GM12892 (cell line): ENCODE results near the gene NT5DC4.
A peak's percentile ranks its signal among the peaks of the same experiment; 100 is the strongest.

ENCODE experiments used
- DNase-seq: peaks from one replicate; pipeline ENCODE4 v3.0.0; 2011; ENCODE audit not compliant: insufficient read length
- FAIRE-seq: peaks from 2 replicates; lab custom pipeline; 2011; peaks lifted over from hg19 to GRCh38; lab: Jason Lieb, UNC
- POLR2A ChIP-seq: IDR thresholded peaks from 2 replicates; pipeline ENCODE4 v1.6.1; 2011; ENCODE audit warnings: low read depth, low read length, control low read depth
- POLR2AphosphoS5 ChIP-seq: IDR thresholded peaks from 2 replicates; pipeline ENCODE4 v1.6.1; 2011; ENCODE audit warnings: low read depth, low read length, control low read depth
- TAF1 ChIP-seq: IDR thresholded peaks from 2 replicates; pipeline ENCODE4 v1.6.1; 2011; ENCODE audit warnings: low read depth, mild to moderate bottlenecking, control low read depth, low read length, borderline replicate concordance

The NT5DC4 gene

GRCh38 chr2:112718863-112719370 lies 1.9 kb upstream of the NT5DC4 start:
- DNase-seq (no peak), FAIRE-seq (no peak)
- TF ChIP-seq TAF1 (no peak), POLR2A (no peak), POLR2AphosphoS5 (no peak)

DNA sequence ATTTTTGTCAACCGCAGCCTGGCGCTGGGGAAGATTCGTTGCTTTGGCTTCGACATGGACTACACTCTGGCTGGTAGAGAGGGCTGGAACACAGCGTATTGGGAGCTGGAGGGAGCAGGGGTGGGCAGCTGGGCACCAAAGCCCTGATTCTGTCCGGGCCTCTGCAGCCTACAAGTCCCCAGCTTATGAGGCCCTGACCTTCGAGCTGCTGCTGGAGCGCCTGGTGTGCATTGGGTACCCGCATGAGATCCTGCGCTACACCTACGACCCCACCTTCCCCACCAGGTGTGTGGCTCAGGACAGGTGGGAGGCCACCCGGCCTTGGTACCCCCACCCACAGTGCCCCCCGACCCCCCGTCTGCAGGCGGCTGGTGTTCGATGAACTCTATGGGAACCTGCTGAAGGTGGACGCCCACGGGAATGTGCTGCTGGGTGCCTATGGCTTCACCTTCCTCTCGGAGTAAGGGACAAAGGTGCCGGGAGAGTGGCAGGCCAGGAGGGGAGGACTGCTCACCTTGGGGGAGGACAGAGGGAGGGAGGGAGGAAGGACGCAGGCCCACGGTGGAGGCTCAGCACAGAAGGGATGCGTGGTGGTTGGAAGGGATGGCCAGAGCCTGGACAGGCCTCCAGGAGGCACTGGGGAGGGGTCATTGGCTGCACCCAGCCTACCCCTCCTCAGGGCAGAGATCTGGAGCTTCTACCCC lies 1.2 kb downstream of the NT5DC4 start:
- no peak for FAIRE-seq
- TF ChIP-seq POLR2A (no peak), TAF1 (no peak), POLR2AphosphoS5 (no peak)
- DNase-seq: no peak

GRCh38 chr2:112722816-112723546 lies 2.2 kb downstream of the NT5DC4 start:
- FAIRE-seq: no peak
- DNase-seq: no peak
- TF ChIP-seq POLR2A: no peak
- no peak for TF ChIP-seq POLR2AphosphoS5
- TF ChIP-seq TAF1: no peak

GRCh38 chr2:112723547-112723940 lies 2.7 kb downstream of the NT5DC4 start:
- no peak for DNase-seq
- no peak for TF ChIP-seq POLR2AphosphoS5
- no peak for TF ChIP-seq TAF1
- no peak for TF ChIP-seq POLR2A
- FAIRE-seq: no peak

- FAIRE-seq: no peak
- DNase-seq: no peak
- TF ChIP-seq TAF1: no peak
- TF ChIP-seq POLR2A: no peak
- TF ChIP-seq POLR2AphosphoS5: no peak
Observed at GRCh38 chr2:112723995-112724394, 3.2 kb downstream of the NT5DC4 start.

DNA sequence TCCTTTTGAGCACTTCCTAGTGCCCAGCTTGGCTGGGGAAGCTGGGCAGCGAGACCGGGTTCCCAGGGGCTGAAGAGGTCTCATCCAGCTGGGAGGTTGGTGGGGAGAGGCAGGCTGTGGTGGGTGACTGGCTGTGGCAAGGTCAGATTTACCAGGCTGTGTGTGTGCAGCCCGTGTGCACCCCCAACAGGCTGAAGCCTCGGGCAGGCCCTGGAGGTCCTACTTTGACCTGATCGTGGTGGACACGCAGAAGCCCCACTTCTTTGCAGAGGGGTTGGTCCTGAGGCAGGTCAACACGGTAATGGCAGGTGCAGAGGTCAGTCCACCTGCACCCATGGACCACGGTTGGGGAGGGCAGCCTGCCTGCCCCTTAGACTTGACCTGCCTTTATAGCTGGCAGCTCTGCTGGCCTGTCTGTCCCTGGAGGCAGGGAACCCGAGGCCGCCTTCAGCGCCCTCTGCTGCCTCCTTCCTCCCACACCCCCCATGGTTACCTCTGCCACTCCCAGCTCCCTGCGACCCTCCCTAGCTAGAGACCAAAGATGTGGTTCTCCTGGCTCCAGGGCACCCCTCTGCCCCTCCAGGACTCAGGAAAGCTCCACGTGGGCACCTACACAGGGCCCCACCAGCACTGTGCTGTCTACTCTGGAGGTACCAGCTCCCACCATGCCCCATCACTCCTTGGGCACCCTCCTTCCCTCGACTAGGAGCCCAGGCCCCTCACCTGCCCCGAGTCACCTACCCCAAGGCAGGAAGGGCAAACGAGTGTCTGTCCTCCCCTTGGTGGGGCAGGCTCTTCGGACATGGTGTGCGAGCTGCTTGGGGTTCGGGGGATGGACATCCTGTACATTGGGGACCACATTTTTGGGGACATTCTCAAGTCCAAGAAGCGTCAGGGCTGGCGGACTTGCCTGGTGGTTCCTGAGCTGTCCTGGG lies 4.0 kb downstream of the NT5DC4 start:
- TF ChIP-seq POLR2AphosphoS5 (no peak), POLR2A (no peak), TAF1 (no peak)
- DNase-seq (no peak), FAIRE-seq (peak; percentile 17)

GRCh38 chr2:112725545-112726457 lies 5.0 kb downstream of the NT5DC4 start:
- DNase-seq (no peak), FAIRE-seq (no peak)
- TF ChIP-seq POLR2A (no peak), TAF1 (no peak)

- DNase-seq (peak; percentile 97), FAIRE-seq (peak; percentile 96)
- TF ChIP-seq POLR2A (no peak), POLR2AphosphoS5 (no peak), TAF1 (no peak)
Observed at GRCh38 chr2:112726487-112727190, 5.8 kb downstream of the NT5DC4 start.

DNA sequence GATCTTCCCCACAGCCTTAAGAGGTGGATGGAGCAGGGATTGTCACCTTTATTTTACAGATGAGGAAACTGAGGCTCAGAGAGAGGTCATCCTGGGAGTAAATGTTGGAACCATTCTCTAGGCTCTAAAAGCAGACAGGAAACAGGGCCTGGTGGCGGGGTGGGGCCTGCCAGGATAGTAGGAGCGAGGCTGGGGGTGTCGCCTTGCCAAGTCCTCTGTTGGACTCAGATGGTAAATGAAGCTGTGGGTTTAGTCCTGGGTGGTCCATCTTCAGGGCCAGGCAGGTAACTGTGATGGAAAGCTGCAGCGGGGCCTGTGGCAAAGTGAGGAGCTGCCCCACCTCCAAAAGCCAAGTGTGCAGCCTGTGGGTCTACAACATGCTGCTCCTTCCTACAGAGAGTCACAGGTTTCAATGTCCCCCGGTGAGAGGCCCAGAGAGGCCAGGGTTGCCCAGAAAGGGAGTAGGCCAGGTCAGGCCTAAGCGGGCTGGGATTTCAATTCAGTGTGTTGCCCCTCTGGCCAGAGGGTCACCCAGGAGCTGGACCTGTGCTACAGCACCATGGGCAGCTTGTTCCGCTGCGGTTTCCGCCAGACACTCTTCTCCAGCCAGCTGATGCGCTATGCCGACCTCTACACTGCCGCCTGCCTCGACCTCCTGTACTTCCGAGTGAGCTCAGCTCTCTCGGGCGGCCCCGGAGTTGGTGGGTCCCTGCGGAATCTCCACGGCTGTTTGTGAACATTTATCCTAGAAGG lies 6.6 kb downstream of the NT5DC4 start:
- TF ChIP-seq POLR2AphosphoS5: no peak
- TF ChIP-seq POLR2A: no peak
- no peak for TF ChIP-seq TAF1
- DNase-seq (no peak), FAIRE-seq (no peak)

DNA sequence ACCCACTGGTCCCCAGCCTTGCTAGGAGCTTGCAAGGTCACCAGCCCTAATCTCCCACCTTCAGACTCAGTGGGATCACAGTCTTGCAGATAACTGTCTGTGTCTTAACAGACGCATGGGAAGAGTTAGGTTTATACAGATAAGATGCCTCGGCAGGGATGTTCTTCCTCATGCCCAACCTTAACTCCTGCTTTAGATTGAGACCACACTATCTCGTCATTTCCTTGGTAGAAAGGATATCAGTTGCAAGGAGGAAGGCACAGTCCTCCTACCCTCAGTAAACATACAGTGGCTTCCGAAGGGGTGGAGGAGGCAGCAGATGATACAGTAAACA lies 7.2 kb downstream of the NT5DC4 start:
- no peak for DNase-seq
- TF ChIP-seq TAF1 (no peak), POLR2AphosphoS5 (no peak), POLR2A (no peak)
- no peak for FAIRE-seq
